Activated naive CD4-positive, alpha-beta T cell treated with anti-CD3 and anti-CD28 coated beads, Interleukin-2, amount 50 U/mL, for 16 hours (primary cell): Measurements from ENCODE around the gene LRBA.
"Not testable (repeated sequence)": the region's sequence is repeated elsewhere in the genome, so short reads cannot be mapped to it uniquely, and the experiment has no call there.

Experiments used
- DNase-seq: peaks from one replicate; pipeline ENCODE4 v3.0.0-alpha.2; 2020

Gene LRBA

DNA sequence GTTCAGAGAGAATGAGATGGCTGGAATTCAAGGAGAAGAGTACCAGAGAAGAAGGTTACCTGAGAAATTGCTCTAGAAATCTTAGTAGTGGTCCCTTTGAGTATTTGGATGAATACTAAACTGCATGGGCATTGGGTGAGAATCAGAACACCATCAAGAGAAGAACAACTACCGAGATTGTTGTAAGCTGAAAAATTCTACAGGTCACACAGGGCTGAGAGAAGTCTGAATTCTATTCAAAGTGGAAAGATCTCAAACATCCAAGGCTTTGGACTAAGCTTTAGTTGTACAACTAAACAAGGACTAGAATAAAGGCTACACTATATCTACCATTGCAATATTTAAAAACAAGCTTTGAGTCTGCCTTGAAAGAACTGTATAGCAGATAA is 40.8 kb downstream of the LRBA start:
- DNase-seq = no peak

DNA sequence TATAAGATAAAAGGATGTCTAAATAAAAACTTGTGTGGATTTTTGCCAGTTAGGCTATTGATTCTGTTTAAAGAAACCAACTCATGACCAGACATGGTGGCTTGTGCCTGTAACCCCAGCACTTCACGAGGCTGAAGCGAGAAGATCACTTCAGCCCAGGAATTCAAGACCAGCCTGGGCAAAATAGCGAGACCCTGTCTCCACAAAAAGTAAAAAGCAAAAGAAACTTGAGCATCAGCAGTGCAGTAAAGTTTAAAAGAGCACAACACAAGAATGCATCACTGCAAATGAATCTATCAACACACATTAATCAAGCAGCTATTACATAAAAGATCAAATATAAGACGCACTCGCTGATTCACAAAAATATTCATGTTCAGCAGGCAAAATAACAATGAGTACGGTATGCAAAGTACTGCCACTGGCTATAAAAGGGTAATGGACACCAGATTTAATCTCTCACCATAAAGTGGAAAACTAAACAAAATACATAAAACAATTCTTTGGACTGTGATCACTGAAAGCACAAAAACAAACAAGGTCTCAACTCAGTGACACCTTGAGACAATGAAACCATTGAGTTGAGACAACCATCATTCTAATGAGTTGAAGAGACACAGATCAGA is 41.3 kb downstream of the LRBA start:
- no peak for DNase-seq

DNA sequence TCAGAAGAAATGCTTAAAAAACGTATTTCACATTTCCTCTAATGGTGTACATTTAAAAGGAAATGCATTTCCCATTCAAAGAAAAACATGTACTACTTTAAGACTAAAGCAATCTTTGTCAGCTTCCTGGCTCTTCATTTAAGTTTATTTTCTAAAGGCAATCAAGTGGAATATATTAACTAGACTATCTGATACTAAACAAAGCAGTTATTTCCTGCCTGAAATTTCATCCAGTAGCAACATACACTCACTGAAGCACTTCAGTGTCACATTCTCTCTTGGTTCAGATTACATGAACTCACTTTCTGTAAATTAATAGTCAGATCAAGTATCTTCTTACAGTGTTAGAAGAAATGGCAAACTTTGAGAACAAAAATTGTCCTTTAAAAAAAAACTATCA is 42.5 kb downstream of the LRBA start:
- no peak for DNase-seq

DNA sequence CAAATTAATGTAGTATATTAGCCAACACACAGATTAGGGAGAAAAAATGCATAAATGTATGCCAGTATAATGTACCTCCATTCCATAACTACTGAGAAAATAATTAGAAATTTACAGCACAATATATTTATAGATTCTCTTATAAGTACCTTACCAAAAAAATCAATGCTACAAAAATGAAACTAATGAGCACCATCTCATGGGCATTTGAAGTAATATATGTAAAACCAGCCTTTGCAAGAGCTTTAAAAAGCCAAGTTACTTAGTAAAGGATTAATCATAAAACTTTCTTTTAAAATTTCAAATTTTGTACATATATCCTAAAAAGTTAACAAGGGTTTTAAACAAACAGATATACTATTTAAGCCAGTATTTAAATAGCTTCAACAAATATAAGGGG is 43.2 kb downstream of the LRBA start:
- no peak for DNase-seq

DNA sequence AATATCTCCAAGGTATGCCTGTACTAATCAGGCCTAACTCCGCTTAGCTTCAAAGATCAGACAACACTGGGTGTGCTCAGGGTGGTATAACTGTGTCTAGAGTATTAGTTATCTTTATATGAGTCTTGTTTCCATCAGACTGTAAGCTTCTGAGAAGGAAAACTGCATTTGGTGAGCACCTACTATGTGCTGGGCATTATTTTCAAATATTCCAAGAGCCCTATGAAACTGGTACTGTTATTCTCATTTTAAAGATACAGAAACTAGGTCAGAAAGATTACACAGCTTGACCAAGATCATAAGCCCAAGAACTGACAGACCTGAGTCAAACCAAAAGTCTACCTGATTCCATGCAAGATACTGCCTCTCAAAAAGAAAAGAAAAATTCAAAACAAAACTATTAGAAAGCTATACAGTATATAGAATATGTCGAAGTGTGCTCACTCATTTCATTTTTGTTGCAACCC is 44.4 kb downstream of the LRBA start:
- no peak for DNase-seq

DNA sequence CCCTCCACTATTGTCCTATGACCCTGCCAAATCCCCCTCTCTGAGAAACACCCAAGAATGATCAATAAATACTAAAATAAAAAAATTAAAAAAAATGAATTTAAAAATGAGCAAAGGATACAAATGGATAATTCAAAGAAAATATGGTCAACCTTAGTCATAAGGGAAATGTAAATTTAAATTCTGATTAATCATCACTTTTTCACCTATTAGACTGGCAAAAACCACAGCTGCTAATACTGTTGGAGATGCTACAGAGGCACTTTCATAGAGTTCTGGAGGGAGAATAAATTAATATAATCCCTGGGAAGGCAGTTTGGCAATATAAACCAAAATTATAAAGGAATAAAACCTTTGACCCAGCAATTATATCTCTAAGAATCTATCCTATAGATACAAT is 50.3 kb downstream of the LRBA start:
- no peak for DNase-seq

DNA sequence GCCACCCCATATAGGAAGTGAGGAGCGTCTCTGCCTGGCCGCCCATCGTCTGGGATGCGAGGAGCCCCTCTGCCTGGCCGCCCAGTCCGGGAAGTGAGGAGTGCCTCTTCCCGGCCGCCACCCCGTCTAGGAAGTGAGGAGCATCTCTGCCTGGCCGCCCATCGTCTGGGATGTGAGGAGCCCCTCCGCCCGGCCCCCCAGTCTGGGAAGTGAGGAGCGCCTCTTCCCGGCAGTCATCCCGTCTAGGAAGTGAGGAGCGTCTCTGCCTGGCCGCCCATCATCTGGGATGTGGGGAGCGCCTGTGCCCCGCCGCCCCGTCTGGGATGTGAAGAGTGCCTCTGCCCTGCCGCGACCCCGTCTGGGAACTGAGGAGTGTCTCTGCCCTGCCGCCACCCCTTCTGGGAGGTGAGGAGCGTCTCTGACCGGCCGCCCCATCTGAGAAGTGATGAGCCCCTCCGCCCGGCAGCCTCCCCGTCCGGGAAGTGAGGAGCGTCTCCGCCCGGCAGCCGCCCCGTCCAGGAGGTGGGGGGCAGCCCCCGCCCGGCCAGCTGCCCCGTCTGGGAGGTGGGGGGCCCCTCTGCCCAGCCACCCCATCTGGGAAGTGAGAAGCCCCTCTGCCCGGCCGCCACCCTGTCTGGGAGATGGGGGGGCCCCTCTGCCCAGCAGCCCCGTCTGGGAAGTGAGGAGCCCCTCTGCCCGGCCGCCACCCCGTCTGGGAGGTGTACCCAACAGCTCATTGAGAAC is 51.3 kb downstream of the LRBA start:
- not testable (repeated sequence) for DNase-seq

DNA sequence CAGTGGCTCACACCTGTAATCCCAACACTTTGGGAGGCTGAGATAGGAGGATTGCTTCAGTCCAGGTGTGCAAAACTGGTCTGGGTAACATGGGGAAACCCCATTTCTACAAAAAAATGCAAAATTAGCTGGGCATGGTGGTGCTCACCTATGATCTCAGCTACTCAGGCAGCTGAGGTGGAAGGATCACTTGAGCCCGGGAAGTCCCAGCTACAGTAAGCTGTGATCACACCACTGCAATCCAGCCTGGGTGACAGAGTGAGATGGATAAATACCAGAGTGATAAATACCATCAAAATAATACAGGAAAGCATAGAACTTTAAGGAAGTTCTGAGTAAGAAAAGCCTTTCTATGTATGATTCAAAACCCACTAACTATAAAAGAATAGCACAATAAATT is 52.8 kb downstream of the LRBA start:
- no peak for DNase-seq

DNA sequence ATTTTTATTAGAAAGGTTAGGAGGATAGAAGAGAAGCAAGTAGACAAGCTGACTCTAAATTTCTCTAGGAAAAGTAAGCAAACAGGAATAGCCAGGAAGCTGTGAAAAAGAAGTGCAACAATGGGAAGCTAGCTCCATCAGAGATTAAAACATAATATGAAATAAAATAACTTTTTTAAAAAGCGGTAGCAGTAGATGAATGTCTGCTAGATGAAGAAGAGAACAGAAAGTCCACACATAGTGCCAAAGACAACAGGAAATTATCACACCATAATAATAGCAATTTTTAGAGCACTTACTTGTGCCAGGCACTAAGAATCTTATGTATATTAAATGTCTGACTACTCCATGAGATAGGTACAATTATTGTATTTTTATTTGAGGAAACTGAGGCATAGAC is 53.5 kb downstream of the LRBA start:
- DNase-seq = no peak

DNA sequence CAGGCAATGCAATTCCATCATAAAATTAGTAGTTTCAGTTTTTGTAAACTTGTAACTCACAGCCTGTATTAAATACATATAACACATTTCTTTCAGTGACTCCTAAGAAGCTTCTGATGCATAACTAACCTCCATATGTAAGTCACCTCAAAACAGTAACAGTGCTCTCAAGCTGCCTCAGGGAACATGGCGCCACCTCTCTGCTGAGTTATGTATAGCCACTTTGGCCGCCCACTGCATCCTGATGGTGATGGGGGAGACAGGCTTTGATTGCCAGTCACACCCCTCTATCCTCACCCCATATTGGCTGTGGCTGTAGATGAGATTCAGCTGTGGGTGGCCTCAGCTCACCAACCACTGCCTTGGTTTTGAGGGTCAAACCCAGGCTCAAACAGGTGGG is 54.3 kb downstream of the LRBA start:
- DNase-seq = no peak

DNA sequence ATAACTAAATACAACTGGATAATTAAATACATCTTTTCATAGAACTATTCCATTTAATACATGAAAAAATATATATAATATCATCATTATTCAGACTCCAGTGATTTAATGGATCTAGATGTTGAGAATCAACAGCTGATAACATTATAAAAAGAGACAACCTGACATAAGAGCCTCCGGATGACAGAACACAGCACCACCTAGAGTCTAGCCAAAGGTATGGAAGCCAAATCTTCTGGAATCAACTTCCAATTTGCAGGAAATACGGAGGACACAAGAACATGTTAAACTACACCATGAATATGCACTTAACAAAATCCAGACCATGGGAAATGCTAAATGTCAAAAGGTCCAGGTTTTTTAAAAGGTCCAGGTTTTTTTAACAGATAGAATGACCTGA is 55.0 kb downstream of the LRBA start:
- DNase-seq = no peak

DNA sequence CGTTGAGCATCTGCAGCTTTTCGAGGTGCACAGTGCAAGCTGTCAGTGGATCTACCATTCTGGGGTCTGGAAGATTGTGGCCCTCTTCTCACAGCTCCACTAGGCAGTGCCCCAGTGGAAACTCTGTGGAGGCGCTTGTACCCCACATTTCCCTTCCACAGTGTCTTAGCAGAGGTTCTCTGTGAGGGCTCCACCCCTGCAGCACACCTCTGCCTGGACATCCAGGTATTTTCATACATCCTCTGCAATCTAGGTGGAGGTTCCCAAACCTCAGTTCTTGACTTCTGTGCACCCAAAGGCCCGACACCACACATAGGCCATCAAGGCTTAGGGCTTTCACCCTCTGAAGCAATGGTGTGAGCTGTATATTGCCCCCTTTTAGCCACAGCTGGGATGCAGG is 57.1 kb downstream of the LRBA start:
- DNase-seq = not testable (repeated sequence)

DNA sequence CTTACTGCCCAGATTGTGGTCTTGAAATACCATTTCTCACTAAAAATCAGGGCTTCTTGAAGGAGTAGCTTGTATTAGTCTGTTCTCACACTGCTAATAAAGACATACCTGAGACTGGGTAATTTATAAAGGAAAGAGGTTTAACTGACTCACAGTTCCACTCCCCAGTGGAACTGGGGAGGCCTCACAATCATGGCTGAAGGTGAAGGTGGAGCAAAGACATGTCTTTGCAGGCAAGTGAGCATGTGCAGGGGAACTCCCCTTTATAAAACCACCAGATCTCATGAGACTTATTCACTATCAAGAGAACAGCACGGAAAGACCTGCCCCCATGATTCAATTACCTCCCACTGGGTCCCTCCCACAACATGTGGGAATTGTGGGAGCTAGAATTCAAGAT is 58.0 kb downstream of the LRBA start:
- DNase-seq = not testable (repeated sequence)

DNA sequence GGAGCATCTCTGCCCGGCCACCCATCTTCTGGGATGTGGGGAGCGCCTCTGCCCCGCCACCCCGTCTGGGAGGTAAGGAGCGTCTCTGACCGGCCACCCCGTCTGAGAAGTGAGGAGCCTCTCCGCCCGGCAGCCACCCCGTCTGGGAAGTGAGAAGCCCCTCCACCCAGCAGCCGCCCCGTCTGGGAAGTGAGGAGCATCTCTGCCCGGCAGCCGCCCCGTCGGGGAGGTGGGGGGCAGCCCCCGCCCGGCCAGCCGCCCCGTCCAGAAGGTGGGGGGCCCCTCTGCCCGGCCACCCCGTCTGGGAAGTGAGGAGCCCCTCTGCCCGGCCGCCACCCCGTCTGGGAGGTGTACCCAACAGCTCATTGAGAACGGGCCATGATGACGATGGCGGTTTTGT is 61.2 kb downstream of the LRBA start:
- not testable (repeated sequence) for DNase-seq

DNA sequence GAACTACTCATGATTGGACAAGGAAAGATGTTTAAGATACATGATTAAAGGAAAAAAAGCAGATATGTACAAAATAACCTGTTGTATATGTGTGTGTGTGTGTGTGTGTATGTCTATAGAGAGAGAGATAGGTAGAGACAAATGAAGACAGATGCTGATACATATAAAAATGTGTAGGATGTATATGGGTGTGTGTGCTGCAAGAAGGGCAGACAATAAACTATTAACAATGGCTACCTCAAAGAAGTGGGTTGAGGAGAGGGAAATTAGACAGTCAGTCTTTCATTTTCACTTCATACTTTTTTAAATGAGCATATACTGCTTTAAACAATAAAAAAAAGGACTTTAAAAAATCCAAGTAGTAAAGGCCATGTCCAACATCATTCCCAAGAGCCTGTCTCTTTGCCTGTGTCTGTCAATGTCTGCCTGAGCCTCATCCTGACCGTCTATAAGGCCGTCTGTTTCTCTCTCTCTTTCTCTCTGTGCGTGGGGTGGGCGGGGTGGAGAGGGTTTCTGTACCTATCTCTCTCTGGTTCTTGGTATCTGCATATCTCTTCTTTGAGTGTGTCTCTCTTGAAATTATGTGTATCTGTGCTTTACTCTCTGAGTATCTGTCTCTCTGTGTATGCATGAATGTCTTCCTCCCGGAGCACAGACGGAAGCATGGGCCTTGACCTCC is 62.8 kb downstream of the LRBA start:
- no peak for DNase-seq

DNA sequence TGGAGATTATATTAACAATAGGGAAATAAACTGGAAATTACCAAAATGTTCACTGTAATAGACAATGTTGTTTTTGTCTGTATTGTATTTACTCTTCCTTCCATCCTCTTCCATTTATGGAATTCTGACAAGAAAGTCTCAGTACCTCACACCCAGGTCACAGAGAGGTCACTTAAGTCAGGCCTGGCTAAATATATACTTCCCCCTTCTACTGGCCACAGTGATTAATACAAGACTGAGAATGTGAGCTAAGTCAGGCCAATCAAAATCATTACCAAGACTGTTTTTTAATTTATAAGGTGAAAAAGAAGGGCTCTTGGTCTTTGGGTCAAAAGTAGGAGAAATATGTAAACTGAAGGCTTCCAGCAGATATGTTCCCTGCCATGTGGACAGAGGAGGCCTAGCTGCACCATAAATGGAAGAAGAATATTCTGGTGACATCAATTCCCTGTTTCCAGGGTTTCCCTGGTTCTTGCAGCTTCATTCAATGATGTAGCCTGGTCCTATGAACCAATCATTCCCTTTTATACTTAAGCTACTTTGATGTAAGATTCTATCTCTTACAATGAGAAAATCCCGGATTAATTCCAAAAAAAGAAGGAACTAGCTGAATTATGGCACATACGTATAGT is 64.3 kb downstream of the LRBA start:
- DNase-seq = no peak

DNA sequence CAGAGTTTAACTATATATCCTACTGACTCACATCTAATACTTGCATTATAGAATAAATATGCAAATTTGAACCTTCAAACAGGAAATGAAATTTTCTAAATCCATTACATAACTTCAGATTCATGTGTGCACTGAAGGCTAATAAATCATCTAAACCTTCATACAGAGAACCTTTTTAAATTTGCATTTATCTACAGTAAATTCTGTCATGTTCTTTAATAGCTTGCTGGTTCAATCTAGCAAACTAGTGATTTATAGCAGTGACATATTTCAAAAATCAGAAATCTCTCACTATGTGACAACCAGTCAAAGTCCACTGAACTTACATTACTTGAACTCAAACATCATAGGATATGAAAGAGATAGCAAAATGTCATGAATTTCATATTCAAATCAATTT is 65.1 kb downstream of the LRBA start:
- DNase-seq = no peak

DNA sequence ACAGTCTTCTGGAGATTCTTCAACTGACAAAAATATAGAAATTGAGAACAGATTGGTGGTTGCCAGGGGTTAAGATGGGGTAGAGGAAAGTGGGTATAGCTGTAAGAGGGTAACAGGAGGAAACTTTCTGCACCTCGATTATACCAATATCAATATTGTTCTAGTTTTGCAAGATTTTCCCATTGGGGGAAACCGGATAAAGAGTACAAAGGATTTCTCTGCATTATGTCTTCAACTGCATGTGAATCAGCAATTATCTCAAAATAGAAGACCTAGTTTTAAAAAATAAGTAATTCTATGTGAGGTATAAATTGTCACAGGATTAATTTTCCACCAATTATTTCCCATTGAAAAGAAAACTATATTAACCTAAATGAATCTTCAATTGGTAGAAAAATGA is 65.7 kb downstream of the LRBA start:
- no peak for DNase-seq

DNA sequence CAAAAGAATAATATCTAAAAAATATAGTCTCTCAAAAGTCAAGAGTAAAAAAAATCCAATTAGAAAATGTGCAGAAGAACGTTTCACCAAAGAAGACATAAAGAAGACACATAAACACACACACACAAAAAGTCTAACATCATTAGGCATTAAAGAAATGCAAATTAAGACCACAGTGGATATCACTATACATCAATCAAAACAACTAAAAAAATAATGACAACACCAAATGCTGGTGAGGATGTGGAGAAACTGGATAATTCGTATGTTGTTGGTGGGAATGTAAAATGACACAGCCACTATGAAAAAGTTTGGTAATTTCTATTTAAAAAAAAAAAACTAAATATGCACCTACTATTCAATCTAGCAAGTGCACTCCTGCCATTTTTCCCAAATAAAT is 66.4 kb downstream of the LRBA start:
- no peak for DNase-seq

DNA sequence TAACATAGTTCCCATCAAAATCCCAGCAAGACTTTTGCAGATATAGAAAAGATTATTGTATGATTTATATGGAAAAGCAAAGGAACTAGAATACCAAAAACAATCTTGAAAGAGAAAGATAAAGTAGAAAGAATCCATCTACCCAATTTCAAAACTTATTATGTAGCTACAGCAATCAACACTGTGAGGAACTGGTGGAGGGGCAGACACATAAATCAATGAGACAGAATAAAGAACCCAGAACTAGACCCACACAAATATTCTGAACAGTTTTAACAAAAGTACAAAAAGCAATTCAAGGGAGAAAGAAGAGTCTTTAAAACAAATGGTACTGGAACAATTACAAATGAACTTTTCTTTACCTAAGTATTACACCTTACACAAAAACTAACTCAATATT is 67.0 kb downstream of the LRBA start:
- no peak for DNase-seq

DNA sequence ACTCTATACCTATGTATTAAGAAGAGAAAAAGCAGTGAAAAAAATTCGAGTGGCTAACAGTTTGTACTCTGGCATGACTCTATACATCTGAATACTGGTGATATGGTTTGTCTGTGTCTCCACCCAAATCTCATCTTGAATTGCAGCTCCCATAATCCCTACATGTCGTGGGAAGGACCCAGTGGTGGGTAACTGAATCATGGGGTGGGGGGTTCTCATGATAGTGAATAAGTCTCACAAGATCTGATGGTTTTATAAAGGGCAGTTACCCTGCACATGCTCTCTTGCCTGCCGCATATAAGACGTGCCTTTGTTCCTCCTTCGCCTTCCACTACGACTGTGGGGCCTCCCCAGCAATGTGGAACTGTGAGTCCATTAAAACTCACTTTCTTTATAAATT is 70.4 kb downstream of the LRBA start:
- DNase-seq = no peak

DNA sequence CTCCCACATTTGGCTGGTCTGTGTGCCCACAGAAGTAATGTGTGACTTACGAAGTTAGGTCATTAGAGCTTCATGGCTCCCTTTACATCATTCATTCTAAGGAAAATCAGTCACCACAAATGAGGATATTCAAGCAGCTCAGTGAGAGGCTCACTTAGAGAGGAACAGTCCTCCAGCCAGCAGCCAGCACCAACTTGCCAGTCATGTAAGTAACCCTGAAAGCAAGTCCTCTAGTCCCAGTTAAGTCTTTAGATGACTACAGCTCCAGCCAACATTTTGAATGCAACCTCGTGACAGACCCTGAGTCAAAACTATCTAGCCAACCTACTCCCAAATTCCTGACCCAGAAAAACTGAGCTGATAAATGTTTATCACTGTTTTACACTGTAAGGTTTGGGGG is 71.3 kb downstream of the LRBA start:
- DNase-seq = no peak

DNA sequence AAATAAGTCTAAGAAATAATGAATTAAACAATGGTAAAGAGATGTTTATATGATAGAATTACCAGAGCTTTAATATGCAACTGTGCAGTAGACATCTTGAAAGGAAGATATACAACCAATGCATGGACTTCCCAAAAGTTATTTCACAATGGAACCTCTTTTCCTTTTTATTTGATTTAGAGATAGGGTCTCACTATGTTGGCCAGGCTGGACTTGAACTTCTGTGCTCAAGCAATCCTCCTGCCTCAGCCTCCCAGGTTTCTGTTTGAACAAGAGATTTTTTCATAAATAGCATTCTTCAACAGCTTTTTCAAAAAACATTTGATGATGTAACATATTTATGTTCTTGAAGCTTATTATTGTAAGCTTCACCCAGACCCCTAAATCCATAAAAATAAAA is 72.0 kb downstream of the LRBA start:
- no peak for DNase-seq

DNA sequence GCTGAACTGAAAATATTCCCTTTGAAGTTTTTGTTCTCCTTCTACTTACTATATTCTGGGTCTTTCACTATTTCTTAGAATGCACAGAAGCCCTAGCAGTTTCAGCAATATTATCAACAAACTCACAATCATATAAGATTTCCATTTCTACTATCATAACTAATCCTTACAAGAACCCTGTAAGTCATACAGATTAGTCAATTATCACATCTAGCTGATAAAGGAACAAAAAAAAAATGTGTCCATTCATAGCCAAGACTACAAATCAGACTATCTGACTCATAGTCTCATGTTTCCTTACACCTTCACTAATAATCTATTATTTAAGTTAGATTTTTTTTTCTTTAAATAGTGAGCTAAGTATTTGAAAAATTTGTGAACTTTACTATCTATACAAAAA is 72.5 kb downstream of the LRBA start:
- no peak for DNase-seq
